HS-5 (cell line): ENCODE measurements around the gene GLRA3.
"Not testable (repeated sequence)": the region's sequence is repeated elsewhere in the genome, so short reads cannot be mapped to it uniquely, and the experiment has no call there.

Experiments
- DNase-seq: peaks from one replicate; pipeline ENCODE4 v3.0.0-alpha.2; 2012; ENCODE audit warnings: low read depth

The GLRA3 gene

GRCh38 chr4:174713821-174714220 is 115.2 kb downstream of the GLRA3 start:
- no peak for DNase-seq

- no peak for DNase-seq
Measured at GRCh38 chr4:174713181-174713580, 115.9 kb downstream of the GLRA3 start.

- no peak for DNase-seq
Measured at GRCh38 chr4:174709526-174709925, 119.5 kb downstream of the GLRA3 start.

GRCh38 chr4:174708381-174708780 is 120.7 kb downstream of the GLRA3 start:
- DNase-seq: no peak

GRCh38 chr4:174707902-174708301 is 121.1 kb downstream of the GLRA3 start:
- DNase-seq: no peak

- DNase-seq: no peak
Measured at GRCh38 chr4:174707051-174707676, 121.9 kb downstream of the GLRA3 start.

- DNase-seq: no peak
Measured at GRCh38 chr4:174702979-174703478, 126.0 kb downstream of the GLRA3 start.

- DNase-seq: no peak
Measured at GRCh38 chr4:174699654-174700053, 129.4 kb downstream of the GLRA3 start.

- DNase-seq: no peak
Measured at GRCh38 chr4:174697896-174698295, 131.2 kb downstream of the GLRA3 start.

GRCh38 chr4:174697202-174697601 is 131.8 kb downstream of the GLRA3 start:
- no peak for DNase-seq

- no peak for DNase-seq
Measured at GRCh38 chr4:174696657-174697056, 132.4 kb downstream of the GLRA3 start.

- DNase-seq: not testable (repeated sequence)
Measured at GRCh38 chr4:174691876-174692275, 137.2 kb downstream of the GLRA3 start.

GRCh38 chr4:174690665-174691064 is 138.4 kb downstream of the GLRA3 start:
- DNase-seq: no peak

GRCh38 chr4:174689618-174690017 is 139.4 kb downstream of the GLRA3 start:
- DNase-seq: no peak

GRCh38 chr4:174686826-174687225 is 142.2 kb downstream of the GLRA3 start:
- DNase-seq: no peak

- peak; percentile 67 for DNase-seq
Measured at GRCh38 chr4:174681723-174682300, 147.2 kb downstream of the GLRA3 start.

- DNase-seq: no peak
Measured at GRCh38 chr4:174674305-174674840, 154.7 kb downstream of the GLRA3 start.

GRCh38 chr4:174673865-174674264 is 155.2 kb downstream of the GLRA3 start:
- no peak for DNase-seq

GRCh38 chr4:174672276-174672675 is 156.8 kb downstream of the GLRA3 start:
- DNase-seq: no peak

- DNase-seq: peak; percentile 83
Measured at GRCh38 chr4:174669270-174669669, 159.8 kb downstream of the GLRA3 start.

GRCh38 chr4:174665799-174666198 is 163.2 kb downstream of the GLRA3 start:
- DNase-seq: no peak

GRCh38 chr4:174663216-174663615 is 165.8 kb downstream of the GLRA3 start:
- peak; percentile 56 for DNase-seq

GRCh38 chr4:174658246-174658645 is 170.8 kb downstream of the GLRA3 start:
- no peak for DNase-seq

- DNase-seq: no peak
Measured at GRCh38 chr4:174657472-174657871, 171.6 kb downstream of the GLRA3 start.
